HG03354 (cell line): ENCODE measurements around the gene ARHGAP26.

ENCODE experiments used
- ATAC-seq: cut with Tn5 transposase; IDR thresholded peaks from one replicate; pipeline ENCODE4 v1.9.1; 2021; ENCODE audit warnings: mild to moderate bottlenecking; ENCODE audit not compliant: unreplicated experiment, poor library complexity, severe bottlenecking

The ARHGAP26 gene

DNA sequence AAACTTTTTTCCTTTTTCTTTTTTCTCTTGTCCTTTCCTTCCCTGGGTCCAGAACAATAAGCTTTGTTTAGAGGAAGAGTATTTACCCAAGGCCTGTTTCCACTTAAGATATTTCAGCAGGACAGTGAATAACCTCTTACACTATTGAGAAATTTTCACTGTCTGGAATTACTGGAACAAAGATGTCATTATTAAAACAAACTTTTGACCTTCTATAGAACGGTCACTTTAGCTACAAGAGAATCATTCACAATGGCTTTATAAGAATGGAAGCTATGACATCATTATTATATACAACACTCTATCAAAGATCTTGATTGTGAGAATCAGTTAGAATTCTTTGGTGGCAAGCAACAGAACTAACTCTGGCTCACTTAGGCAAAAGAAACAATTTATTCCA is 22.0 kb upstream of the ARHGAP26 start:
- ATAC-seq = no peak

DNA sequence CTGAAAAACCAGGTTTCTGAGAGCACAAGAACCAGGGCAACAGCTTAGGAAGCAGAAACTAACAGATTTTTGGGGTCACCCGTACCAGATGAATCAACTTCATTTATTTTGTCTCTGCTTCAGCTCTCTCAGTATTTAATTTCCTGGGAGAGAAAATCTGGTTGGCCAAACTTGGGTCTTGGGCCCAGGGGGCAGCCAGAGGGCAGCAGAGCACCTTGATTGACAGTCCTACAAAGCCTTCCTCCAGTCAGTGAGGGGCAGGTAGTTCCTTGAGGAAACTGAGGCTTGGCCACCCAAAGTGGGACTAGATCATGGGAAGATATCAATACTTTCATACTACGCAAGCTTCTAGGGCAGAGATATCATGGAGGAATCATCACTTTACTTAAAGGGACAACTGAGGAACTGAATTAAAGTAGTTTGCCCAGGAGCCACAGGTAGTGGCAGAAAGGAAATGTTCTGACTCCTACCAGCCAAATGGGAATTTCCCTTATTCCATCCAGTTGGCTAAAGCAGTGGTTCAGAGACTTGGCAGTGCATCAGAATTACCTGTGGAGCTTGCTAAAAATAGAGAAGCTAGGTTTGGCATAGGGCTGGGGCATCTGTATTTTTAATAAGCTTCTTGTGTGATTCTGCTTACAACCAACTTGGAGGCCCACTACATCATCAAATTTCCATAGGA is 21.5 kb upstream of the ARHGAP26 start:
- no peak for ATAC-seq

DNA sequence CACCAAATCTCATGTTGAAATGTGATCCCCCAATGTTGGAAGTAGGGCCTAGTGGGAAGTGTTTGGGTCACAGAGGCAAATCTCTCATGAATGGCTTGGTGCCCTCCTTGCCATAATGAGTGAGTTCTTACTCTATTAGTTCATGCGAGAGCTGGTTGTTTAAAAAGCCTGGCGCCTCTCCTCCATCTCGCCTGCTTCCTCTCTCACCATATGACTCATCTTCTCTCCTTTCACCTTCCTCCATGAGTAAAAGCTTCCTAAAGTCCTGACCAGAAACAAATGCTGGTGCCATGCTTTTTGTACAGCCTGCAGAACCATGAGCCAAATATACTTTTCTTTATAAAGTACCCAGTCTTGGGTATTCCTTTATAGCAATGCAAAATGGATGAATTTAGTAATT is 20.9 kb upstream of the ARHGAP26 start:
- ATAC-seq = no peak

DNA sequence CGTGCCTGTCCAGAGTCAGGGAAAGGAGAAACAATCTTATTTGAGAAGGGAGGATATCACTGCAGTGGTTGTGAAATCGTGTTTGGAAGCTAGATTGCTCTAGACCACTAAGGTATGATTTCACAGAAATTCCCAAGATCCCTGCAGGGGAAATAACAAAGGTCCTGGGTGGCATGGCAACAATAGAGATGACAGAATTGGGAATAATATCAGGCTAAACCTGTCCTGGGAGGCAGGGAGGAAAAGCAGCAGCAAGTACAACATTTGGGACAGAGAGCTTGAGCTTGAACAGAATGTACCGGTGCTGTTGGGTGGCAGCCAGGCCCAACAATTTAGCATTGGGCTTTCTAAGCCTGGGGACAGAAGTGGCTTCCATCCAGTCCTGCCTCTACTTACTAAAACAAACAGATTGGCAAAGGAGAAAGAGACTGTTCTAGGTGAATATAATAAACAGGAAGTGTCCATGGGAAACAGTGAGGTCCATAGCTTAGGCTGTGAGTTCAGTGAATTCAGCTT is 17.0 kb upstream of the ARHGAP26 start:
- no peak for ATAC-seq

DNA sequence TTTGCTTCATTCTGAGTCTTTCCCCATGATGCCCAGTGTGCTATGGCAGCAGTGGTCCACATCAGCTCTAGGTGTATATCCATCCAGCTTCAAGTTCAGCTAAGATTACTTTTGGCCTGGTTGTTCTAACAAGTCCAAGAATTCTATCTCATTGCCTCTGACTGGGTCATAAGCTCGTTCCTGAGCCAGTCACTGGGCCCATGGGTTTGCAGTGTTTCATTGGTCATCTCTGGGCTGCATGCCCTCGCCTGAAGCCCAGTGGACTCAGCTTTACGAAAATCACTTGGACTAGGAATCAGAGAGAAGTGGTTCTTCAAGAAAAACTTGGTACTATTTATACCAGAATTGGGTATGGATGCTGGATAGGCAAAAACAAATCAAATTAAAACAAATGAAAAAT is 16.1 kb upstream of the ARHGAP26 start:
- no peak for ATAC-seq

DNA sequence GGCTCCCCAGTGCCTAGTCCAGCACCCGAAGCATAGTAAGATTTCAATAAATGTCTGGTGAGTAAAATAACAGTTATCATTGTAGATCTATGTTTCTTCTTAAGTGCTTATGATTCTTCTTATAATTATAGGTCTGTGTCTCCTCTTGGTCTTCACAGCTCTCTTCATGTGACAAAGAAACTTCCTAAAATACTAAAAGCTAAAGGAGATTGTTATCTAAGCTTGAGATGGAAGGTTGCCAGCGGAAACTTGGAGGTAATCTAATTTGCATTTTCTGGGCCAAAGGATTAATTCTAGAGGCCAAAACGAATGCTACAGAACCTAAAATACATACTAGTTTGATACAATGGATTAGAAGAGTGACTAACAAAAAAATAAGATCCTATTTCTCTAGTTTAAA is 13.6 kb upstream of the ARHGAP26 start:
- no peak for ATAC-seq

DNA sequence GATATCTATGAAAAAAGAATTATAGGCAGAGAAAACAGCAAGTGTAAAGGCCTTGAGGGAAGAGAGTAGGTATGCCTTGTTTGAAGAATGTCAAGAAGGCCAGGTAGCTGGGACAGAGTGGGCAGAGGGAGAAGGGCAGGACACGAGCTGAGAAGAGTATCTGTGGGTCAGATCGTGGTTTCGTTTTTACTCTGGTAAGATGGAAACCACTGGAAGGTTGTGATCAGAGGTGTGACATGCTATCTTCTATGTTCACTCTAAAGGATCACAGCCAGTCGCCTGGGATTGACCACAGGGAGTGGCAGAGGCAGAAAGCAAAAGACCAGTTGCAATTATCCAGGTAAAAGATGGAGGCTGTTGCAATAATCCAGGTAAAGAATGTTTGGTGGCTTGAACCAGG is 12.6 kb upstream of the ARHGAP26 start:
- ATAC-seq = no peak

DNA sequence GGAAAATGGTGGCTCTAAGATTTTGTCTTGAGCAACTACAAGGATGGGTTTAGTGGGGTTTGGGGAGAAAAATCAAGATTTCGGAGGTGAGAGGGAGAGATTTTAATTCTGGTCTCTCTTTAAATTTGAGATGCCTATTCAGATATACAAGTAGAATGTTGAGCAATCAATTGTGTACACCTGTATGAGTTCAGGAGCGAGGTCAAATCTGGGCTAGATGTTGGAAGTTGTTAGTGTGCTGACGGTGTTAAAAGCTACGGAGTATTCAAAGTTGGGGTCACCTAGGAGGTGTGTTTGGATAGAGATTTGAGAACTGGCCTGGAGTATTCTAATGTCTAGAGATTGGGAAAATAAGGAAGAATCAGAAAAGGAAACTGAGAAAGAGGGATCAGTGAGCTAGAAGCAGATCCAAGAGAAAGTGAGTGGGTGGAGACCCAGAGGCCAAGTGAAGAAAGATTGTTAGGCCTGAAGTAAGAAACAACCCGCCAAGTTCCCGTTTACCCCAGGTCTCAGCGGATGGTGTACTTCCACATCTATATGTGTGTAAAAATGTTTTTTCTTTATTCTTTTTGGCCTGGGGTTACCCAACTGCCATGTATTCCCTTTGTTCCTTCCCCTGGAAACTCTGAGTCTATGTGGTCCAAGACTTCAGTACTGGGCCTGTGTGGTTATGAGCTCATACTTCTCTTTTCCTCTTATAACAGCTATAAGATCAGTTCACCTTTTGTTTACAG is 11.9 kb upstream of the ARHGAP26 start:
- ATAC-seq = no peak

DNA sequence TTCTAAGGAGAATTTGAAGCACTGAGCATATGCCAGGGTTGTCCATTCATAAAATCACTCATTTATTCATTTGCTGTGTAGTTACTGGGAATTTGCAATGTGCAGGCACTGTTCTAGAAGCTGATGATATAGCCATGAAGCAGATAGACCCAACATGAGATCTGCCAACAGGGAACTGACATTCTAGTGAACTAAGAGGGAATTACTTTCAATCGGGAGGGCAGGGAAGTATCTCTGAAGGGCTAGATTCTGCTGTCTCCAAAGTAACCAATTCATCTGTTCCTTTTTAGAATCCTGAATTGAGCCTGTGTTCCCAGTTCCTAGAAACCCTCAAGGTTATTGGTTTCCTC is 11.4 kb upstream of the ARHGAP26 start:
- no peak for ATAC-seq

DNA sequence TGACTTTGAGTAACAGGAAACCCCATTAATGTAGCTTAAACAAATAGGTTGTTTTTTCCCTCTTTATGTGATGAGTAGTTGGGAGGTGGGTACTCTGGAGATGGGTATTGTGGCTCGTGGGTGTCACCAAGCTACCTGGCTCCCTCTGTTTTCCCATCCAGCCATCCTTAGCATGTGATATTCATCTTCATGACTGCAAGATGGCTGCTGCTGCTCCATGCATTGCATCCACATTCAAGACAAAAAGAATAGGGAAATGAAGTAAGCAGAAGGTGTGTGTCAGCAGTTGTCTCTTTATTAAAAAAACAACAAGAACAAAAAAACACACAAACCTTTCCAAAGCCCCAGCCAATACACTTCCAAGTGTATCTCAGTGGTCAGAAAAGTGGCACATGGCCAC is 6.5 kb upstream of the ARHGAP26 start:
- no peak for ATAC-seq

DNA sequence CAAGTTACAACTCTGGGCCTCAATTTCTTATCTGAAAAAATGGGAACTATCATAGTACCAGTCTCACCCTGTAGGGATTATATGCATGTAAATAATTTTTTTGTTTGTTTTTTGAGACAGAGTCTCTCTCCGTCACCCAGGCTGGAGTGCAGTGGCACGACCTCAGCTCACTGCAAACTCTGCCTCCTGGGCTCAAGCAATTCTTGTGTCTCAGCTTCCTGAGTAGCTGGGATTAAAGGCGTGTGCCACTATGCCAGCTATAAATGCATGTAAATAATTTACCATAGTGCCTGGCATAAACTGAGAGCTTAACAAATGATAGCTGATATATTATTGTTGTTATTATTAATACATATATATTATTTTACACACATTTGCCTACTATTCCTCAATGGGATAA is 3.0 kb upstream of the ARHGAP26 start:
- ATAC-seq = no peak

DNA sequence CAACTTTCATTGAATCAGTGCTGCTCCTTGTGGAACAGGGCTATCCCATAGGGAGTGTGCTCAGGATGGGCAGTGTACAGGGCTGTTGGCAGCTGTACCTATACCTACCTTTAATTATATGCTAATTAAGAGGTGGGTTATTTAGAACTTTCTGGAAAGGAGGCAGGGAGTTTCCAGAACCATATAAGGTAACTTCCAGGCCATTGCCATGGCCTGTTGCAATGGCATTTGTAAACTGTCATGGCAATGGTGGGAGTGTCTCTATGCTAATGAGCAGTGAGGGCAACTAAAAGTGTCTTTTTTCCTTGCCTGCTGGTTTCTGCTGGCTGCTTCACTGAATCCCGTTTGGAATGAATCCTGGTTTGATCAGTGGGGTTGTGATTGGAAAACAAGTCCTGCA is 2.3 kb upstream of the ARHGAP26 start:
- no peak for ATAC-seq

DNA sequence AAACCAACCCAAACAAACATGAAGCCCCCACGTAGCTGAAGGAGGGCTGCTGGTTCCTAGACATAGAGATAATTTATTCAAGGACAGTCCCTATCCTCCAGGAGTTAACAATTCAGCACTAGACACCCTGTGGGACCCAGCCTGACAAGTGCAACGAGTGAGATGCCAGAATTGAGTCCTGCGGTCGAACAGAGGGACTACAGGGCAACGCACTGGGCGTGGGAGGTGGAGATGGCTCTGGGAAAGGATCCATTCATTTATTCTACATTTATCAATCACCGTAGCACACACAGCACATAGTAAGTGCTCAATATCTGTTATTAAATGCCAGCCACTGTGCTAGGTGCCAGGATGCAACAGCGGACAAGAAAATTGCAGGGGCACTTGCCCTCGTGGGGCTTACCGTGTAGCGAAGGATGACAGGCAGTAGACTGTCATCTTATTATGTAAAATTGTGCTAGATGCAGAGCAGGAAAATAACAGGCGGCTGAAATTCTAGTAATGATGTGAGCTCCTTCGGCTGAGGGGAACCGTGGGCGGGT is 855 bp upstream of the ARHGAP26 start:
- ATAC-seq = no peak

DNA sequence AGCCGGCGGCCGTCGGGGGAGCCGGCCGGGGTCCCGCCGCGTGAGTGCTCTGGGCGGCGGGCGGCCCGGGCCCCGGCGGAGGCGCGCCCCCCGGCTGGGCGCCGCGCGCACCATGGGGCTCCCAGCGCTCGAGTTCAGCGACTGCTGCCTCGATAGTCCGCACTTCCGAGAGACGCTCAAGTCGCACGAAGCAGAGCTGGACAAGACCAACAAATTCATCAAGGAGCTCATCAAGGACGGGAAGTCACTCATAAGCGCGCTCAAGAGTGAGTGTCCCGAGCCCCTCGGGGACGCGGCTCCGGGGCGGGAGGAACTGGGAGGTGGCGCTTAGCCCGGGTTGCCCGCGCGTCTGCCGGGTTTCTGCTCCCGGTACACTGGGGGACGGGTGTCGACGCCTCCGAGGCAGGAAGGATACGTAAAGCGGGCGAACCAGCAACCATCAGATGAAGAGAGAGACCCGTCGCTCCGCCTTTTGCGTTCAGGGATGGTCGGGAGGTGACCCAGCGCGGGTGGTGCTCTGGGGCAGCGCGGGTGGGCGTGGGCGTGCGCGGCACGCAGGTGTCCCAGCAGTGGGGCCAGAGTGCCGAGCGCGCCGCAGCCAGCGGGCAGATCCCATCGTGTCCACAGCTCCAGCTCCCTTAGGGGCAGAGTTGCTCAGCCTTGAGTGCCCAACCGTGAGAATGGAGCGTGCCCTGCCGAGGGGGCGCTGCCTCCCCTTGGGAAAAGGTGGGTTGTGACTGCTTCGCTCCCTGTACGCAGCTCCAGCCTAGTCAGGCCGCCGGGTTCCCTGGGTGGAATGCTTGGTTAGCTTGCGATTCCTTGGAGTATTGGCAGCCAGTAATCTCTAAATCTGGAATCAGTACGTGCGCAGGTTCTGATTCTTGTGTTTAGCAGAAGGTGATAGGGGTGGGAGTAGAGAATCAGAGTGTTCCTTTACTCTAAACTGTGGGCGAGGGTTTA is 753 bp downstream of the ARHGAP26 start:
- peak; percentile 34 for ATAC-seq

DNA sequence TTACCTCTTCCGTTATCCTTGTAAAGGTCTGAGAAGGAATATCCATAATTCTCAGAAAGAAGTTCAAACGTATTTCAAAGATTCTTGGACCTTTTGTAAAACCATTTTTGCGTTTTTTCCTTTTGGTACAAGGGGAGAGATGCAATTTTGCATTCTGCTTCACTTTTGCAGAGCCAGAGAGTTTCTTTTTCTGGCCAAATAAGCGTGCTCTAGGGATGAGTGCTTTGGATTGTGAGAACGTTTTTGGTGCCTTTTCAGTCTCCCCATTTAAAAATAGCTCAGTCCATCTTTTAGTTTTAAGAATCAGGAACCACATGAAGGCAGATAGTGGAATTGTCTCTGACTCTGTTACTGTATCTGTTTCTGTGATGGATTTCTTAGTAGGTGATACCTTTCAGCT is 1.5 kb downstream of the ARHGAP26 start:
- ATAC-seq = no peak

DNA sequence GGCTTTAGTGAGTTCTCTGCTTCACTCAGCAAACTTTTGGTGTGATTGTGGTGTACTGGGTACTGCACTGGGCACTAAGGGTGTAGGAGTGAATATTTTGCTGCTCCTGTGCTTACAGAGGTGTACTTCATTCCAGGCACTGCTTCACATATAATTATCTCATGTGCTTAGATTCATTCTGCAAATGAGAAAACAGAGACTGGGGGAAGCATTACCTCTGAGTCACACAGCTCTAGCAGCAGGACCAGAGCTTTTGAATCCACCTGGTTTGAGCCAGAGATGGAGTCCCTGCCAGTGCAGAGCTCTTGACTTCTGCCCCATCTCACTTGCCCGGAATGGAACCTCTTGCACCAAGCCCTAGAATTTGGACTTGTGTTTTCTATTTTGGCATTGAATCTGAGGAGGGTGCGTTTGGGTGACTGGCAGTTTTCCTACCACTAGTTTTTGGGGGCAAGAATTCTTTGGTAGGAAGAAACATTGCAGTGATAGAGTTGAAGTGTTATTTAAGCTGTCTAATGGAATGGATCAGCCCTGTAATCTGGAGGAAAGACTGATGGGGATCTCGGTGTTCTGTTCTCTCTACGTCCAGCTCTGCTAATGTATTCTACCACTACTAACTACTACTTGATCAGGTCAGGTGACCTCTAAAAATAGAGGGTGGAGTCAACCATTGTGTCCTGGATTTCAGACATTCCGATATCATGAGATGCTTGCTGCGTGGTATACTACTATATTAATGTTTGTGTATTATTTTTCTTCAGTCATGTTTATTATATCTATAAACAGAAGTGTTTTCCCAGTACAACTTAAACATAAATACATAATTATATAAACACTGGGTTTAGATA is 2.5 kb downstream of the ARHGAP26 start:
- no peak for ATAC-seq

DNA sequence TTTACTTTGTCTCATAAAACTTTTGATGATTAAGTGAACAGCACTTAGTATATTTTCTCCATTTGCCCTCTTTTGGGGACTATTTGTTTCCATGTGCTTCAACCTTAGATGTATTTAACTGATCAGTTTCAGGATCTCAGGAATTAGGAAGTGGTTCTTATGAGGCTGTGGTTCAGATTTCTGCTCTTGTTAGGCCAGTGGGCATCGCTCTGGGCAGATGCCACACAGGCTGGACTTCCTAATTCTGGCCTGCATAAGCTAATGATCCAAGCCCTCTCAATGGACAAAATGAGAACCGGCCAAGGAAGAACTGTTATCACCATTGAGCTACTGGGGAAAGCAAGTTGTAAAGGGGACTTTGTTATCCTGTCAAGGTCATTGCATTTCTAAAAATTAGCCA is 6.9 kb downstream of the ARHGAP26 start:
- ATAC-seq = no peak

DNA sequence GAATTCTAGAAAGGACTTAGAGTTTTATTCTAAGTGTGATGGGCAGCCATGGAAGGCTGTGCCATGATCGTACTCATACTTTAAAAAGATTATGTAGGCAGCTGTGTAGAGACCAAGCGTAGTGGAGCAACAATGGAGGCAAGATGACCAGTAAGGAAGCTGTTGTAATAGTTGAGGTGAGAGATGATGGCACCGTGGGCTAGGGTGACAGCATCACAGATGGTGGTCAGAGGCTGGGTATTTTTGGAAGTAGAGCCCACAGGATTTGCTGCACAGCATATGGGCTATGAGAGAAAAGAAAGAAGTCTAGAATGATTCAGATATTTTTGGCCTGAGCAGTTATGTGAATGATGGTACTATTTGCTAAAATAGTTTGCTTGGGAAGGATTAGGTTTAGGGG is 7.7 kb downstream of the ARHGAP26 start:
- no peak for ATAC-seq

DNA sequence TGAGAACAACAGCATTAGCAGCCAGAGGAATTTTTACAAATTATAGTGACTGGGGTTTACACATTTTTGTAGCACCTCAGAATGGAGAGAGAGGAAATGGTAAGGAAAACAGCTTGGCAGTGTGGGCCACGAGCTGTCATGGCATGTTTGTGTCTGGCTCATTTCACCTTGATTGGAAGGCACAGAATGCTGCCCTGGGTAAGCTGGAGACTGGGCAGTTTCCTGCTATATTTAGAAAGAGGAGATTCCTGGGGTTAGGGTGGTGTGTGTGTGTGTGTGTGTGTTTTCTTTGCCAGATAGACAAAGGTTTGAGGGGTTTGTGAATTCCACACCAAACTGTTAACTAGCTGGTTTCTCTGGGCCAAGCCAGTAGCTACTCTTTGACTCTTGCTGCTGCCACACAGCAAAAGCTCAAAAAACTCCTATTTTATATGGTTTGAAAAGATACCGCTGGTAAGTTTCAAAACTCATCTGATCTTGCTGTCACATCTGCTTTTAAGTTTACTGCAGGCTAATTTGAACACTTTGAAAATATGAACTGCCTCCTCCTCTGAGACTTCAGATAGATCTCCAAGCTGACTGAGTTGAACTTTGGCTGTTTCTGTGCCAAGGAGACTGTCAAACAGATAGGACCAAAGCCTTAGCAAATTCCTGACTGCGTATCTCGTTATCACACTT is 9.1 kb downstream of the ARHGAP26 start:
- ATAC-seq = no peak
